Measurements from ENCODE around the gene CLP1. TPM values are rescaled to one million over a fixed set of nuclear protein-coding genes. Genes with fewer than 3 reads are reported as not detected.

The CLP1 gene
- polyA plus RNA-seq, 1 of the 3 experiments (the other 2 are of a cell fraction): 18.1 TPM

DNA sequence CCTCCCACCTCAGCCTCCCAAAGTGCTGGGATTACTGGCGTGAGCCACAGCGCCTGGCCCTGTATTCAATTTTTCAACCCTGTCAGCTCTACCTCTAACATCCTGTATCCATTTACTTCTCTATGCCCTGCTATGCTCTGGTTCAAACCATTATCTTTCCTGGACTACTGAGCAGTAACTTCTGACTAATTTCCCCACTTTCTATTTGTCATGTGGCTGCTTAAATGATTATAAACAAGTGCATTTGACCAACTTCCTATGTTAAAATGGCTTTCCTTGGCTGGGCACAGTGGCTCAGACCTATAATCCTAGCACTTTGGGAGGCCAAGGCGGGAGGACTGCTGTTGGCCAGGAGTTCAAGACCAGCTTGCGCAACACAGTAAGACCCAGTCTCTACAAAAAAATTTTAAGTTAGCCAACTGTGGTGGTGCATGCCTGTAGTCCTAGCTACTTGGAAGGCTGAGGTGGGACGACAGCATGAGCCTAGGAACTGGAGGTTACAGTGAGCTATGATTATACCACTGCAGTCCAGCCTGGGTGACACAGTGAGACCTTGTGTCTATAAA lies 52.3 kb downstream of the CLP1 start:
- ChIA-PET CTCF (interaction anchor here (0.7 to 1.8 kb wide), 4 partner anchors 20 to 182 kb away, joined by 3 to 7 read pairs (median 5); partner anchors contain the start of gene UBE2L6), POLR2A (interaction anchor here (0.7 to 1.3 kb wide), 2 partner anchors 31 to 62 kb away, joined by 3 to 4 read pairs; partner anchors contain the start of gene SELENOH)
- Histone ChIP-seq H2AFZ (ENCODE audit: low read depth) (no peak overlapping the region), H3K9ac (no peak overlapping the region), H3K4me2 (no peak overlapping the region), H3K27me3 (ENCODE audit: insufficient read depth) (no peaks in the 10 kb centered on the region), H3K79me2 (ENCODE audit: insufficient read depth) (peaks cover 90% of the 10 kb centered on the region), H3K9me2 (no peaks in the 10 kb centered on the region), H3F3A (replicated peaks; ENCODE audit: insufficient read depth) (peaks cover 3% of the 10 kb centered on the region), H4K20me1 (ENCODE audit: insufficient read depth) (no peaks in the 10 kb centered on the region; the same call in 1 of the 2 replicates), H3K4me3 (ENCODE audit: low read depth in 2 of 2, low read length in 1 of 2) (no peak overlapping the region), H3K36me3 (replicated peaks in 1 of 2; ENCODE audit: control insufficient read depth in 1 of 2, insufficient read depth in 2 of 2, low read length in 1 of 2) (peaks cover 2 to 22% of the 10 kb centered on the region in 2 experiments), H3K4me1 (ENCODE audit: control insufficient read depth in 1 of 2, insufficient read depth in 2 of 2, low read depth in 1 of 2, low read length in 1 of 2) (peaks cover 14 to 20% of the 10 kb centered on the region in 2 experiments; a peak in 3 of 4 replicates), H3K9me3 (no peaks in the 10 kb centered on the region), H3K27ac (ENCODE audit: low read depth in 2 of 2, low read length in 1 of 2) (no peak overlapping the region)
- no peak for TF ChIP-seq TEAD4 (IDR thresholded peaks at IDR 0.05; ENCODE audit: borderline replicate concordance, insufficient read depth)
- TF ChIP-seq, protein P1, sequence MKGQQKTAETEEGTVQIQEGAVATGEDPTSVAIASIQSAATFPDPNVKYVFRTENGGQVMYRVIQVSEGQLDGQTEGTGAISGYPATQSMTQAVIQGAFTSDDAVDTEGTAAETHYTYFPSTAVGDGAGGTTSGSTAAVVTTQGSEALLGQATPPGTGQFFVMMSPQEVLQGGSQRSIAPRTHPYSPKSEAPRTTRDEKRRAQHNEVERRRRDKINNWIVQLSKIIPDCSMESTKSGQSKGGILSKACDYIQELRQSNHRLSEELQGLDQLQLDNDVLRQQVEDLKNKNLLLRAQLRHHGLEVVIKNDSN (IDR thresholded peaks at IDR 0.05; ENCODE audit: borderline replicate concordance, low read depth): no peak
- no peak for TF ChIP-seq POLR2AphosphoS5 (IDR thresholded peaks at IDR 0.05; ENCODE audit: low read depth, low read length)
- TF ChIP-seq MEF2A (IDR thresholded peaks at IDR 0.05; ENCODE audit: borderline replicate concordance, low read depth): no peak
- TF ChIP-seq, protein P2, sequence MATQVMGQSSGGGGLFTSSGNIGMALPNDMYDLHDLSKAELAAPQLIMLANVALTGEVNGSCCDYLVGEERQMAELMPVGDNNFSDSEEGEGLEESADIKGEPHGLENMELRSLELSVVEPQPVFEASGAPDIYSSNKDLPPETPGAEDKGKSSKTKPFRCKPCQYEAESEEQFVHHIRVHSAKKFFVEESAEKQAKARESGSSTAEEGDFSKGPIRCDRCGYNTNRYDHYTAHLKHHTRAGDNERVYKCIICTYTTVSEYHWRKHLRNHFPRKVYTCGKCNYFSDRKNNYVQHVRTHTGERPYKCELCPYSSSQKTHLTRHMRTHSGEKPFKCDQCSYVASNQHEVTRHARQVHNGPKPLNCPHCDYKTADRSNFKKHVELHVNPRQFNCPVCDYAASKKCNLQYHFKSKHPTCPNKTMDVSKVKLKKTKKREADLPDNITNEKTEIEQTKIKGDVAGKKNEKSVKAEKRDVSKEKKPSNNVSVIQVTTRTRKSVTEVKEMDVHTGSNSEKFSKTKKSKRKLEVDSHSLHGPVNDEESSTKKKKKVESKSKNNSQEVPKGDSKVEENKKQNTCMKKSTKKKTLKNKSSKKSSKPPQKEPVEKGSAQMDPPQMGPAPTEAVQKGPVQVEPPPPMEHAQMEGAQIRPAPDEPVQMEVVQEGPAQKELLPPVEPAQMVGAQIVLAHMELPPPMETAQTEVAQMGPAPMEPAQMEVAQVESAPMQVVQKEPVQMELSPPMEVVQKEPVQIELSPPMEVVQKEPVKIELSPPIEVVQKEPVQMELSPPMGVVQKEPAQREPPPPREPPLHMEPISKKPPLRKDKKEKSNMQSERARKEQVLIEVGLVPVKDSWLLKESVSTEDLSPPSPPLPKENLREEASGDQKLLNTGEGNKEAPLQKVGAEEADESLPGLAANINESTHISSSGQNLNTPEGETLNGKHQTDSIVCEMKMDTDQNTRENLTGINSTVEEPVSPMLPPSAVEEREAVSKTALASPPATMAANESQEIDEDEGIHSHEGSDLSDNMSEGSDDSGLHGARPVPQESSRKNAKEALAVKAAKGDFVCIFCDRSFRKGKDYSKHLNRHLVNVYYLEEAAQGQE (IDR thresholded peaks at IDR 0.05; ENCODE audit: low read depth, low read length): no peak
- TF ChIP-seq NRF1 (IDR thresholded peaks at IDR 0.05; ENCODE audit: low read depth, low read length): no peak
- no peak for TF ChIP-seq FOSL2 (IDR thresholded peaks at IDR 0.05; ENCODE audit: borderline replicate concordance, low read depth)
- TF ChIP-seq EP300 (IDR thresholded peaks at IDR 0.05; ENCODE audit: borderline replicate concordance in 1 of 2, low read depth in 1 of 2, low read length in 1 of 2): no peak
- no peak for TF ChIP-seq RCOR1 (IDR thresholded peaks at IDR 0.05; ENCODE audit: low read length)
- DNase-seq: no peak
- WGBS (ENCODE audit: low lambda C conversion rate): 94% methylated on average over 5 of the region's 5 CpGs

Small RNA genes lying within 50 kb of the gene (small RNA-seq; reads per million reads assigned to genes)
- gene MIR130A: 442 to 25,474 (median 11,473) reads per million in 7 experiments

Other genes starting within 250 kb of the CLP1 start
- gene SLC43A3, start 230.6 kb upstream of the CLP1 start, polyA plus RNA-seq (2012; rRNA removed): 4.1 and 4.7 TPM in 2 replicates
- gene RTN4RL2, start 197.2 kb upstream of the CLP1 start, polyA plus RNA-seq (2012; rRNA removed): 0.08 and 0.30 TPM in 2 replicates
- 3.7 and 4.4 TPM in 2 replicates for gene SLC43A1, start 142.1 kb upstream of the CLP1 start, polyA plus RNA-seq (2012; rRNA removed)
- 179 and 189 TPM in 2 replicates for gene TIMM10, start 127.0 kb upstream of the CLP1 start, polyA plus RNA-seq (2012; rRNA removed)
- gene SMTNL1, start 120.2 kb upstream of the CLP1 start, polyA plus RNA-seq (2012; rRNA removed): not detected in 2 replicates
- gene UBE2L6, start 90.1 kb upstream of the CLP1 start, polyA plus RNA-seq (2012; rRNA removed): 65.9 and 77.0 TPM in 2 replicates
- 1.9 and 4.5 TPM in 2 replicates for gene SERPING1, start 60.1 kb upstream of the CLP1 start, polyA plus RNA-seq (2012; rRNA removed)
- 2.3 and 2.4 TPM in 2 replicates for gene YPEL4, start 7.8 kb upstream of the CLP1 start, polyA plus RNA-seq (2012; rRNA removed)
- 46.6 and 54.8 TPM in 2 replicates for gene ZDHHC5, start 10.4 kb downstream of the CLP1 start, polyA plus RNA-seq (2012; rRNA removed)
- 35.2 and 38.7 TPM in 2 replicates for gene MED19, start 54.5 kb downstream of the CLP1 start, polyA plus RNA-seq (2012; rRNA removed)
- 88.6 and 94.6 TPM in 2 replicates for gene TMX2, start 54.8 kb downstream of the CLP1 start, polyA plus RNA-seq (2012; rRNA removed)
- 291 and 333 TPM in 2 replicates for gene SELENOH, start 83.7 kb downstream of the CLP1 start, polyA plus RNA-seq (2012; rRNA removed)
- gene BTBD18, start 94.1 kb downstream of the CLP1 start, polyA plus RNA-seq (2012; rRNA removed): not detected in 2 replicates
- gene CTNND1, start 104.0 kb downstream of the CLP1 start, polyA plus RNA-seq (2012; rRNA removed): 39.4 and 49.4 TPM in 2 replicates